Neuronal stem cell (in vitro differentiated cells): Measurements from ENCODE around the gene TMUB2.
A peak's percentile ranks its signal among the peaks of the same experiment; 100 is the strongest.

Experiments used
- DNase-seq: peaks from one replicate; pipeline ENCODE4 v3.0.0-alpha.2; 2013; ENCODE audit warnings: low spot score
- H2AFZ ChIP-seq: one replicate; pipeline ENCODE4 v1.6.1; 2013; ENCODE audit warnings: mild to moderate bottlenecking, low read length, inconsistent platforms
- H2AK5ac ChIP-seq: 2 replicates; pipeline ENCODE4 v1.6.1; 2013; ENCODE audit warnings: low read depth, mild to moderate bottlenecking, inconsistent platforms, low read length, moderate library complexity, mixed read lengths
- H2BK120ac ChIP-seq: 2 replicates; pipeline ENCODE4 v1.6.1; 2013; ENCODE audit warnings: low read depth, mild to moderate bottlenecking, inconsistent platforms, low read length, moderate library complexity, mixed read lengths
- H2BK12ac ChIP-seq: one replicate; pipeline ENCODE4 v1.6.1; 2013; ENCODE audit warnings: low read length, inconsistent platforms
- H2BK15ac ChIP-seq: 2 replicates; pipeline ENCODE4 v1.6.1; 2013; ENCODE audit warnings: mild to moderate bottlenecking, low read length, inconsistent platforms, mixed read lengths
- H2BK5ac ChIP-seq: one replicate; pipeline ENCODE4 v1.6.1; 2013; ENCODE audit warnings: inconsistent platforms, mild to moderate bottlenecking, low read length, moderate library complexity
- H3K14ac ChIP-seq: one replicate; pipeline ENCODE4 v1.6.1; 2013; ENCODE audit warnings: low read length, inconsistent platforms
- H3K18ac ChIP-seq: 2 replicates; pipeline ENCODE4 v1.6.1; 2013; ENCODE audit warnings: low read length, inconsistent platforms
- H3K23ac ChIP-seq: 2 replicates; pipeline ENCODE4 v1.6.1; 2013; ENCODE audit warnings: low read depth, mild to moderate bottlenecking, mixed read lengths, low read length, inconsistent platforms; ENCODE audit not compliant: poor library complexity
- H3K27ac ChIP-seq: replicated peaks from 3 replicates; pipeline ENCODE4 v1.5.1; 2013; ENCODE audit warnings: low read length, inconsistent platforms
- H3K27me3 ChIP-seq, 3 experiments: 2 replicates each; pipeline ENCODE4 v1.6.1; 2013; ENCODE audit warnings: low read length in 3 of 3, mild to moderate bottlenecking in 2 of 3, inconsistent platforms in 1 of 3, low read depth in 1 of 3, mixed read lengths in 1 of 3, moderate library complexity in 1 of 3; ENCODE audit not compliant: control insufficient read depth in 3 of 3, insufficient read depth in 3 of 3
- H3K36me3 ChIP-seq, 2 donors: replicated peaks in 1 of 2; 2 replicates each; pipeline ENCODE4 v1.6.1; 2013; ENCODE audit warnings: low read length in 2 of 2; ENCODE audit not compliant: control insufficient read depth in 2 of 2, insufficient read depth in 2 of 2
- H3K4ac ChIP-seq: 2 replicates; pipeline ENCODE4 v1.6.1; 2013; ENCODE audit warnings: inconsistent platforms, mild to moderate bottlenecking, low read length, moderate library complexity
- H3K4me1 ChIP-seq, 2 donors: 1 replicate in 1 of 2; 2 replicates in 1 of 2; pipeline ENCODE4 v1.6.1; 2013; ENCODE audit warnings: low read length in 2 of 2, low read depth in 1 of 2; ENCODE audit not compliant: control insufficient read depth in 2 of 2, insufficient read depth in 1 of 2
- H3K4me2 ChIP-seq: one replicate; pipeline ENCODE4 v1.6.1; 2013; ENCODE audit warnings: mild to moderate bottlenecking, low read length, inconsistent platforms; ENCODE audit not compliant: insufficient read depth, poor library complexity, severe bottlenecking
- H3K4me3 ChIP-seq, 2 donors: 2 replicates each; pipeline ENCODE4 v1.5.1; 2013; ENCODE audit warnings: low read length in 2 of 2, mild to moderate bottlenecking in 2 of 2, inconsistent platforms in 1 of 2, moderate library complexity in 1 of 2
- H3K79me1 ChIP-seq: one replicate; pipeline ENCODE4 v1.6.1; 2013; ENCODE audit warnings: low read depth, mild to moderate bottlenecking, inconsistent platforms, low read length, moderate library complexity
- H3K9ac ChIP-seq: one replicate; pipeline ENCODE4 v1.6.1; 2013; ENCODE audit warnings: mild to moderate bottlenecking, low read depth, low read length, inconsistent platforms; ENCODE audit not compliant: poor library complexity
- H3K9me3 ChIP-seq, 2 donors: replicated peaks in 1 of 2; 2 replicates each; pipeline versions ENCODE3 to v1.6.1; 2013; ENCODE audit warnings: low read length in 2 of 2, mild to moderate bottlenecking in 2 of 2, inconsistent platforms in 1 of 2, low read depth in 1 of 2, mixed read lengths in 1 of 2, moderate library complexity in 1 of 2; ENCODE audit not compliant: control insufficient read depth in 2 of 2, insufficient read depth in 1 of 2
- H4K8ac ChIP-seq: one replicate; pipeline ENCODE4 v1.6.1; 2013; ENCODE audit warnings: low read depth, mild to moderate bottlenecking, inconsistent platforms, low read length, moderate library complexity
- H4K91ac ChIP-seq: one replicate; pipeline ENCODE4 v1.6.1; 2013; ENCODE audit warnings: low read length, low read depth, mild to moderate bottlenecking, inconsistent platforms; ENCODE audit not compliant: poor library complexity
- WGBS, 2 donors: extraction: QIAGEN DNeasy Blood & Tissue Kit; methylation state at CpG; one replicate each; pipeline ENCODE4 v1.1.7; 2013; ENCODE audit warnings: missing lambda C conversion rate in 2 of 2, mixed read lengths in 1 of 2; ENCODE audit not compliant: insufficient read length in 2 of 2, insufficient replicate concordance in 1 of 2; ENCODE audit errors: extremely low coverage in 2 of 2; 5-methylcytosine and 5-hydroxymethylcytosine counted together

TMUB2 gene

GRCh38 chr17:44216173-44216572, 29.4 kb downstream of the TMUB2 start:
- no peak overlapping the region for H3K14ac ChIP-seq
- WGBS, 2 donors, result no CpG with 5 or more reads among the region's 5 CpGs
- no peak overlapping the region for H4K8ac ChIP-seq
- H3K9me3 ChIP-seq, result no peaks in the 10 kb centered on the region
- no peak overlapping the region for H3K9ac ChIP-seq
- H3K4me3 ChIP-seq, result no peak overlapping the region
- H3K27me3 ChIP-seq, result no peaks in the 10 kb centered on the region
- no peak overlapping the region for H2BK15ac ChIP-seq
- no peak overlapping the region for H2BK12ac ChIP-seq
- H2BK120ac ChIP-seq, result no peak overlapping the region
- no peak overlapping the region for H3K23ac ChIP-seq
- no peak overlapping the region for H2AFZ ChIP-seq
- H3K36me3 ChIP-seq, result peaks cover 37 to 65% of the 10 kb centered on the region in 2 donors
- H2AK5ac ChIP-seq, result no peak overlapping the region
- no peak overlapping the region for H3K4ac ChIP-seq
- no peak overlapping the region for H2BK5ac ChIP-seq
- peaks cover 12% of the 10 kb centered on the region for H3K79me1 ChIP-seq
- peaks cover 5 to 6% of the 10 kb centered on the region in 2 donors for H3K4me1 ChIP-seq
- no peak overlapping the region for H3K4me2 ChIP-seq
- DNase-seq, result no peak
- no peak overlapping the region for H4K91ac ChIP-seq
- H3K18ac ChIP-seq, result no peak overlapping the region
- H3K27ac ChIP-seq, result no peak overlapping the region

GRCh38 chr17:44216694-44217093, 29.9 kb downstream of the TMUB2 start:
- H2BK5ac ChIP-seq, result no peak overlapping the region
- no peak overlapping the region for H2AFZ ChIP-seq
- no CpG with 5 or more reads among the region's 5 CpGs for WGBS, 2 donors
- H3K36me3 ChIP-seq, result peaks cover 32 to 60% of the 10 kb centered on the region in 2 donors
- H3K9me3 ChIP-seq, result no peaks in the 10 kb centered on the region
- H4K8ac ChIP-seq, result no peak overlapping the region
- no peak overlapping the region for H3K4ac ChIP-seq
- H3K79me1 ChIP-seq, result peaks cover 14% of the 10 kb centered on the region
- no peak overlapping the region for H3K9ac ChIP-seq
- DNase-seq, result no peak
- H3K18ac ChIP-seq, result no peak overlapping the region
- H4K91ac ChIP-seq, result no peak overlapping the region
- H3K27ac ChIP-seq, result no peak overlapping the region
- H2BK120ac ChIP-seq, result no peak overlapping the region
- no peaks in the 10 kb centered on the region for H3K27me3 ChIP-seq
- peaks cover 5 to 6% of the 10 kb centered on the region in 2 donors for H3K4me1 ChIP-seq
- H2BK12ac ChIP-seq, result no peak overlapping the region
- no peak overlapping the region for H2AK5ac ChIP-seq
- H3K4me3 ChIP-seq, result no peak overlapping the region
- H2BK15ac ChIP-seq, result no peak overlapping the region
- H3K14ac ChIP-seq, result no peak overlapping the region
- no peak overlapping the region for H3K4me2 ChIP-seq
- H3K23ac ChIP-seq, result no peak overlapping the region

GRCh38 chr17:44217738-44218343, 31.1 kb downstream of the TMUB2 start:
- no peak for DNase-seq
- no CpG with 5 or more reads among the region's 10 CpGs for WGBS, 2 donors
- peak overlapping the region; percentile 35 for H3K27ac ChIP-seq

GRCh38 chr17:44218344-44219107, 31.8 kb downstream of the TMUB2 start:
- H3K36me3 ChIP-seq, result peaks cover 29 to 43% of the 10 kb centered on the region in 2 donors
- peak; percentile 89 for DNase-seq
- H3K27me3 ChIP-seq, result no peaks in the 10 kb centered on the region
- peak overlapping the region; percentile 91 for H3K27ac ChIP-seq
- H2BK5ac ChIP-seq, result peak overlapping the region; percentile 98
- H2AK5ac ChIP-seq, result peak overlapping the region; percentile 14
- no peak overlapping the region for H2BK12ac ChIP-seq
- H3K79me1 ChIP-seq, result peaks cover 12% of the 10 kb centered on the region
- WGBS, 2 donors, result no CpG with 5 or more reads among the region's 89 CpGs
- no peak overlapping the region for H3K14ac ChIP-seq
- H2BK120ac ChIP-seq, result no peak overlapping the region
- H3K4me1 ChIP-seq, result peaks cover 10 to 13% of the 10 kb centered on the region in 2 donors
- H2AFZ ChIP-seq, result peak overlapping the region; percentile 84
- no peak overlapping the region for H3K4ac ChIP-seq
- H3K18ac ChIP-seq, result peak overlapping the region; percentile 87
- H3K9ac ChIP-seq, result peak overlapping the region; percentile 65
- H4K8ac ChIP-seq, result no peak overlapping the region
- H4K91ac ChIP-seq, result no peak overlapping the region
- peak overlapping the region; percentile 84 for H3K4me2 ChIP-seq
- H3K23ac ChIP-seq, result peak overlapping the region; percentile 10
- H2BK15ac ChIP-seq, result no peak overlapping the region
- peak overlapping the region; percentile 94 to 97 for H3K4me3 ChIP-seq
- H3K9me3 ChIP-seq, result no peaks in the 10 kb centered on the region

More at GRCh38 chr17:44217738-44218343, 31.1 kb downstream of the TMUB2 start:
- Histone ChIP-seq H3K9ac (peak overlapping the region; percentile 61), H4K8ac (no peak overlapping the region), H2BK12ac (no peak overlapping the region), H3K4ac (no peak overlapping the region), H3K18ac (peak overlapping the region; percentile 87), H3K4me3 (peak overlapping the region; percentile 80 to 94), H4K91ac (no peak overlapping the region), H2BK120ac (no peak overlapping the region), H3K14ac (no peak overlapping the region), H3K23ac (peak overlapping the region; percentile 10), H3K4me2 (peak overlapping the region; percentile 84), H3K4me1 (peaks cover 10 to 12% of the 10 kb centered on the region in 2 donors), H3K9me3 (no peaks in the 10 kb centered on the region), H2AFZ (peak overlapping the region; percentile 84), H2BK5ac (no peak overlapping the region), H3K27me3 (no peaks in the 10 kb centered on the region), H2BK15ac (no peak overlapping the region), H2AK5ac (peak overlapping the region; percentile 14), H3K36me3 (peaks cover 31 to 50% of the 10 kb centered on the region in 2 donors), H3K79me1 (peaks cover 12% of the 10 kb centered on the region)
